Sciatic nerve (tissue), 2 donors: ENCODE results near the gene CELF4. TPM values are rescaled to one million over a fixed set of nuclear protein-coding genes. Genes with fewer than 3 reads are reported as not detected.

Experiments used
- ATAC-seq: fragments of 200-7000 bp; cut with Tn5 transposase; one replicate; pipeline ENCODE4 v1.9.1; 2020; ENCODE audit warnings: mild to moderate bottlenecking, moderate library complexity
- DNase-seq: peaks from one replicate; pipeline ENCODE4 v3.0.0-alpha.2; 2020; ENCODE audit warnings: low spot score
- intact Hi-C: fragments of 100-400 bp; cut with DNase I; formaldehyde crosslinking; loops from one replicate; pipeline ENCODE4 v1.14.2; 2022
- total RNA-seq: library from RNA; stranded (reverse); fragmentation: NEBNext Ultra II Directional; extraction: Animal tissue kit (Norgen Biotek cat#: 25700); gene quantifications from one replicate; pipeline ENCODE4 v1.2.1, GENCODE V29; 2021
- donor health status: DM: no; HTN: no; CAD: no.
- donor health status: DM: no; HTN: no; CAD: no.

CELF4 gene
- total RNA-seq, 1 donor from 2014 or later, result 0.45 TPM

DNA sequence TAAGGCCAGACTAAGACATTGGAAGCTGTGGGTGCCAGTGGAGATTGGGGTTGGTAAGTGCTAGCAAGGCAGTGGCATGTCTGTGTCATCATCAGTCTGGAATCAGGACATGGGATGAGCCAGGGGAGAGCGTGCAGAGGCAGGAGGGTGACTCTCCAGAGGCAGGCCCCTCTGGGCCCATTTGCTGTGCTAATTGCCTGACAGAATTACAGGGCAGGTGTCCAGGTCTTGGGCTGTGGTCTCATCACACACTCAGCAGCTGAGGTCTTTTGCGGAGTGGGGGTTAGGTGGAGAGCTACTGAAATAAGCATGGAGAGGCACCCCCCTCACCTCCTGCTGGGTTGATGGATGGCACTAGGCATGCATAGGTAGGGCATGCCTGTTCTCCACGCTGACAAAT, 57.4 kb downstream of the CELF4 start:
- intact Hi-C loops, result no loop called here
- no peak for ATAC-seq
- no peak for DNase-seq

DNA sequence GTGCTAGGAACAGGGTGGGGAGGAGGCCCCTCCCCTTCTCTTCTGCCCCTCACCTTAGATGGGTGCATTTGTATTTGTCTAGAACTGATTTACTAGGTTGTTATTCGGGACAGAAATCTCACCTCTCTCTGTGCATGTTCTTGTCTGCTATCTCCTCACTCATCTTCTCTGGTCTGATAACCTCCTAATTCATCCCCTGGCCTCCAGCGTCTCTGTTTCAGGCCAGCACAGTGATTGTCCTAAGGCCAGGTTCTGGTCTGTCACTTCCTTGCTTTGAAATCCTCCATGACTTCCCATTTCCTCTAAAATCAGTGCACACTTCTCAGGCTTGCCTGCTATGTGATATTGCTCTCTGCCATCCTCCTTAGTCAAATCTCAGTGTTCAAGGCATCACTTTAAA, 58.4 kb downstream of the CELF4 start:
- no peak for DNase-seq
- intact Hi-C loops, result no loop called here
- no peak for ATAC-seq

DNA sequence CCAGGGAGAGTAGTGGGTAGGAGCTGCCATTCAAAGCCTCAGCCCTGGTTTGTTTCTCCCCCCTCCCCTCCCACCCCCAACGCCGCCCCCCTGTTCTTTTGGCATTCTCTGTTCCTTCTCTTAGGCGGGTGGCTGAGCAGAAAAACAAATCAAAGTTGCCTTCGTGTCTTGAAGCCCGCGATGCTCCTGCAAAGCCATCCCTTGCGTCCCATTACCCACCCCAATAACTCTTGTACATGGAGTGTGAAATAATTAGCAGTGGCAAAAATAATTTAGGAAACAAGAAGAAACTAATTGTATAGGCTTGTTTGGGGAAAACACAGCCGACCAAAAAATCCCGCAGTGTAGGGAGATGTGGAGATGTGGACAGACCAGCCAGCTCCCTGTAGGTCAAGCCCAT, 59.6 kb downstream of the CELF4 start:
- no peak for DNase-seq
- ATAC-seq, result no peak
- intact Hi-C loops, result no loop called here

DNA sequence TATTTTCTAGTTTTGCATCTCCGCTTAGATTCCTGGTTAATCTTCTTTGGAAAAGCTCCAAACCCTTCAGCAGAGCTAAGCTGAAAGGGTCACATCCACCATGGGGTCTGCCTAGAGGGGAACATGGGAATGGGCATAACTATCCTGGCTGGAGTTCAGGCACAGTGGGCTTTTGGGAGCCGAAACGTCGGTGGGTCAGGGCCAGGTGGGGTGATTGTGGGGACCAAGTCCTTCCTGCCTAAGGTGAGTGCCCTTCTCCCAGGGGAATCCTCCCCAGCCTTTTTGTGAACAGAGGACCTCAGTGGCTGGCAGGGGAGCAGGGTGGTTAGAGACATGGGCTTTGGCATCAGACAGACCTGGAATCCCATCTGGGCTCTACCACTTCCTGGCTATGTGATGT, 60.3 kb downstream of the CELF4 start:
- intact Hi-C loops, result no loop called here
- DNase-seq, result no peak
- ATAC-seq, result no peak

DNA sequence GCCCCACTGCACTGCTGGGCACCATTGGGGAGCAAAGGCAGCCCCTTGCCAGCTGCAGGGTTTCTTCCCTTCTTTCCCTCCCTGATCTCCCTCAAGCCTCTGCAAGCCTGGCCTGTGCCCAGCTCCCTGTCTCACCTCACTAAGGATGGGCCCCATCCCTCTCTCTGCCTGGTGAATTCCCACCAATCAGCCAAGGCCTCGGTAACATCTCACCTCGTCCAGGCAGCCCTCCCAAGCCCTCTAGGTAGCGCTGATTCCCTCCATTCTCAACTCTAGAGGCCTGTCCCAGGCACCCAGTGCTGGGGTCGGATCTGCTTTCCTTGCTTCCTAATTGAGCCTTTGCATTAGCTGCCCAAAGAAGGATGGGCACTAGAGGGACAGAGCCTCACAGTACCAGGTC, 63.0 kb downstream of the CELF4 start:
- DNase-seq (no peak), ATAC-seq (no peak)
- intact Hi-C loops, result no loop called here

DNA sequence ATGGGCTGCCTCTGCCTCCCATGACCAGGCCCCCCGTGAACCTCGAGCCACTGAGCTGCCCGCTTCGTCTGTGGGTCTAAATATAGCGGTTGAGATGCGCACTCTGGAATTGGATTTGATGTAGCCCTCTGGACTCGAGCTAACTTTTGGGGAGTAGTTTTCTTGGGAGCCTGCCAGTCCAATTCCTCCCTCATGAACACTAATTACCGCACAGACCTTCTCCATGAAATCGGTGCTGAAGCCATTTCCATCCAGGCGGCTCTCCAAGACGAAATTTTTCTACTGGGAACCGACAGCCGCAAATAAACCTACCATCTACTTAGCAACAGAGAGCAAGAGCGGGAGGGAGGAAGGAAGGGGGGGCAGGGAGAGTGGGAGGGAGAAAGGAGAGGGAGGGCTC, 63.6 kb downstream of the CELF4 start:
- DNase-seq, result no peak
- ATAC-seq, result no peak
- intact Hi-C loops, result no loop called here

DNA sequence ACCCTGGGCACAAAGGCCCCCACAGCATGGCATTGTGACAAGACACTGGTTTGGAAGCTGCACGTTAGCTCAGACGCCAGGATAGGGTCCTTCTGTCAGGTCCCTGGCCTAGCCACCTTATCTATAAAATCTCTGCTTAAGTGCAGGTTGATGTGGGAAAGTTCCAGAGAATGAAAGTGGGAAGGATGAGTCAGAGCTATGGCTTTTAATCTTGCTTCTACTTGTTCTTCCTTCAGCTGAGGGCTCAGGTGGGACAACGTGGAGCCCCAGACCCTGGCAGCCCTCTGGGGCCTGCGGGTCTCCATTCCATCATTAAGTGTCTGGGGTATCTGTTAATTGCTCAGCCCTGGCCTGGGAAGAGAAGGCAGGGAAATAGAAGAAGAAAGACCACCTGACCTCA, 64.5 kb downstream of the CELF4 start:
- no peak for ATAC-seq
- intact Hi-C loops, result no loop called here
- DNase-seq, result no peak

DNA sequence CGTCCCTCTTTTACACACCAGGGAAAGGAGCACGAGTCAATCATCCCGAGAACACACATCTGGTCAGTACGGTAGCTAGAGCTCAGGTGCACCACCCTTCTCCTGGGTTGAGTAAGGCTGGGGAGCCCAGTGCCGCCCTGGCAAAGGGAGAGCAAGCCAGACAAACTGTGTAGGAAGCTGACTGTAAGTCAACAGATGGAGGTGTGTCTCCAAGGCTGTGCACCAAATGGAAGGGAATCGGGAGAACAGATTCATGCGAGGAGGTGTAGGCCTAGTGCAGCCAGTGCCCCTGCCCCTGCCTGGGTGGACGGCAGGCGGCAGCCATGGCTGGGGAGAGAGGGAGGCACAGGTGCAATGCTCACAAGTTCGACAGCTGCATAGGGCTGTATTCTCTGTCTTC, 65.7 kb downstream of the CELF4 start:
- intact Hi-C loops, result no loop called here
- ATAC-seq, result no peak

DNA sequence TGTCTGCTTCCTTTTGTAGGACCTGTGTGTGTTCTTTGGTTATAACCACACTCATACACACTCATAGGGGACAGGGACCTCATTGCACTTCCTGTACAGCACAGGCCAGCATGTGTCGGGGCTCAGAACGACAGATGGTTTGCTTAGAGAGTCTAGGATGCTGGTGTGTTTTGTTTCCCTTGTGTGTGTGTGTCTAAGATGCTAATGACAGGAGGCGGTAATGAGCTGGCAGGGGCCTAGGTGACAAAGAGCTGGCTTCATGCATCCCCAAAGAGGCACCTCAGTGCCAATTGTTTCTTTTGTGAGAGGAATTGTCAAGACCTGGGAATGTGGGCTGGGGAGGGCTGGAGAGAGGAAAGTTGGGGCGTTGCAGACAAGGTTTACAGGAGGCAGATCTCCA, 66.6 kb downstream of the CELF4 start:
- intact Hi-C loops, result no loop called here
- no peak for DNase-seq

More for the DNA sequence above, 65.7 kb downstream of the CELF4 start:
- DNase-seq, result no peak

DNA sequence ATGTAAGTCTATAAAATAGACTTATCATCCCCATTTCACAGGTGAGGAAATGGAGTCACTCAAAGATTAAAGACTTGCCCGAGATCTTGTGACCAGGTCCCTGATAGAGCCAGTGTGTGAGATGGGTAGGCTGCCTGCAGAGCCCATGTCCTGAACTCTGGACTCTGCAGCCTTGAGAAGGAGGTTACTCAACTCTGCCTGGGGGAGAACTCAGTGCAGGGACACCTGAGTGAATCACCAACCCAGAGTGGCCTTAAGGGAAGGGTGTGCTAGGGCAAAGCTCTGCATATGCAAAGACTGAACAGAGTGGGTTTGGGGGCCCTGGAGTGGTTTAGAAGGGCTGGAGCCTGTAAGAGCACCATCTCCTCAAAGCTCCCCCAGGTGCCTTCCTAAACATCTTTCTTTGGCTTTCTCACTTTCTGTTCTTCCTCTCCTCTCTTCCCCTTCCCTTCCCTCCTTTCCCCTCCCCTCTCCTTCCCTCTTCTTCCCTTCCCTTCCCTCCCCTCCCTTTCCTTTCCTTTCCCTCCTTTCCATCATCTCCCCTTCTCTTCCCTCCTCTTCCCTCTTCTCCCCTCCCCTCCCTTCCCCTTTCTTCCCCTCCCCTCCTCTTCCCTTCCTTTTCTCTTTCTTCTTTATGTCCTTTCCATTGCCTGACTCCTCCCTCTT, 67.6 kb downstream of the CELF4 start:
- DNase-seq, result no peak
- ATAC-seq, result no peak
- intact Hi-C loops, result no loop called here

More for the DNA sequence above, 66.6 kb downstream of the CELF4 start:
- ATAC-seq, result no peak

DNA sequence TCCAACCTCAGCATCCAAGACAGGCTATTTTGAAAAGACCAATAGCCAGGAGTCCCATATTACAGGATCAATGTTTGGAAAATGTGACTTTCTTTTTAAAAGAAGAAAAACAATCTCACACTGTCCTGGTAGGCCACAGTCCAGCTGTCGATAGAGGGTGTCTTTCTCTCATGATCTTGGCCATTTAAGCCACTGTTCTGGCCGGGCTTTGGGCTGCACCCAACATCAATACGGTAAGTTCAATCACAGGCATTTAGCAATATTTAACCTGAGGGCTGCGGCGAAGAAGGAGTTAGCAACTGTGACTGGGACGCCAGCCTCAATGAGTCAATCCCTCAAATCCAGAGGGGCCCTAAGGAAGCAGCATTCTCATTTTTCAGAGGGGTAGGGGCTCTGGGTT, 69.0 kb downstream of the CELF4 start:
- no peak for ATAC-seq

DNA sequence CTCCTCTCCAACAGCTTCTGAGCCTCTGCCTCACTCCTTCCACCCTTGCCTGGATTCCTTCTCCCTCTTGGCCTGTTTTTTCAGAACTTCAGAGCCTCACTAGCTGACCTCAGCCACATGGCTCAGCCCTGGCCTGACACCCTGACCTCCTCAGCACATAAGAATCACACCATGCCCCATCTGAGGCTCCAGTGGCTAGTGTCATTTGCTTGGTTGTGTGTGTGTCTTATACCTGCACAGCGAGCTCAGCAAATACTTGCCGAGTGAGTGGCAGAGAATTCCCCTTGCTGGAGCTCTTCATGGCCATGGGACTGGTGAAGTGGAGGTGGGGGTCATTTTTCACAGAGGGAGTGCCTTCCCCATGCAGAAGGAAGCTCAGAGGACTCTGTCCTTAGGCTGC, 70.2 kb downstream of the CELF4 start:
- ATAC-seq (no peak), DNase-seq (no peak)
- intact Hi-C loops, result no loop called here

More for the DNA sequence above, 69.0 kb downstream of the CELF4 start:
- intact Hi-C loops, result no loop called here
- DNase-seq, result no peak

DNA sequence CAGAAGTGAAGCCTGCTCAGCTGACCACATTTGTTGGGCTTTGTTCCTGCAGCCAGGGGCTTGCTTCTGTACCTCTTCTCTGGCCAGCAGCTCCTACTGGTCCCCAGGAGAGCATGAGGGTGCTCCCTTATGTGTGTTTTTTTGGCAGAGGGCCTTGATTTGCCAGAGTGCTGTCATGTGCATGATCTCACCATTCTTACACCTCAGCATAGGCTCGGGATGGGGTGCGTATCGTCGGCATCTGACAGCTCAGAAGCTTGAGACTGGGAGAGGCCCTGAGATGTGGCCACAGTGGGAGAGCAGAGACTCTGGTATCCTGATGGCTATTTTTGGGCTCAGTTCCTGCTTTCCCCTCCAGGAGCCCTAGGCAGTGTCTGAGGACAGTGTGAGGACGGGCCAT, 71.2 kb downstream of the CELF4 start:
- DNase-seq (no peak), ATAC-seq (no peak)
- intact Hi-C loops, result no loop called here

DNA sequence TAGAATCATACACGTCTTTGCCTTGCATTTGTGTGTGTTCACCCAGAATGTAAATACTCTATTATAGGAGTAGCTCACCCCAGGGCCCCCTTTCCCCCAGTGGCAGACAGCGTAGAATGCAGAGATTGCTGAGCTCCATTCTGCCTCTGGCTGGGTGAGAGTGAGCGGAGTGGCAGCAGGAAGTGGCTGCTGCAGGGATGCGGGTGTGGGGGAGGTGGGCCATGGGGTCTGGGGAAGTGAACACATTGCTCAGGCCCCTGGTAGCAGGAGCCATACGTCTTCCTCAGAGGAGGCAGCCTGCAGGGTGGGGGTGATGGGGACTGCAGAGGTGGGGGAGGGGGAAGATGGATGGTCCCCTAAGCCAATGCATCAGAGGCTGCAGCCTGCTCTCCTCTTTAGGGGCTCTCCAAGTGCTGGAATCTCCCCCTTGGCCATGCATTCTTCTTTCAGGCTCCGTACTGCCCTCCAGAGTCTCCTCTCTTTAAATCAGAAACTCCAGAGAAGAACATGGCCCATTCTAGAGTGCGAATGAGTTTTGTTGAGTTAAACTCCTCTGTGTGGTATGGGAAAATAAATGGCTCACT, 72.2 kb downstream of the CELF4 start:
- intact Hi-C loops, result no loop called here
- ATAC-seq, result no peak
- no peak for DNase-seq

DNA sequence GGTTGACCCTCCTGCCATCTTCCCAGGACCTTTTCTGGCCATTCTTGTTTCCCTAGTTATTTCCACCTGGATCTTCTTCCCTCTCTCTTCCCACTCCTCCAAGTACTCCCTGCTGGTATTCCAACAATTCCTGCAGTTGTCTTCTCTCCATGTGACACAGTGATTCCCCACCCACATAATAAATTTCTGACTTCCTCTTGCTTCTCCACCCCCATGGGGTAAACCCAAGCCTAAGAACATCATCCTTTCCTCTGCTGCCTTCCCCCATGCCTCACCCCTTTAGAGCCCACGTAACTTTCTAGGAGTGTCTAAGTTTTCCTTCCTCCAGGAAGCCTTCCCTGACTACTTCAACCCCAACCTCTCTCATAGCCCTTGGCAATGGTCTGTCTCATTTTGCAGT, 72.6 kb downstream of the CELF4 start:
- intact Hi-C loops, result no loop called here
- ATAC-seq (no peak), DNase-seq (no peak)

DNA sequence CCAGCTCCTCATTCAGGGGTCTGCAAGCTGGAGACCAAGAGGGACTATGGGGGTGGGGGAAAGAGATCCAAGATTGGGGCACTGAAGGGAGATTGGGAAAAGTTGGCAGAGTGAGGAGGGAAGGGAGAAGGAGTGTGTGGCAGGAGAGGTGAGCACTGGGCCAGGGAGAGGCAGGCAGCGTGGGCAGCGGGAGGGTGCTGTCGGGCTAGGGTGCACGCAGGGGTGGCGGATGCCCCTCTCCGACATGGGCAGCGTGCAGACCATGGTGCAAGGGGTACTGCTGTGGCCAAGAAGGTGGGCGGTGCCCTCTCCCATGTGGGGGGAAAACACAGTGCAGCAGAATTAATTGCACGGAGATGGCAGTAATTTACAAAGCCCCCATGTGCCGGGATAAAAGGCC, 74.1 kb downstream of the CELF4 start:
- ATAC-seq (no peak), DNase-seq (no peak)
- intact Hi-C loops, result no loop called here

DNA sequence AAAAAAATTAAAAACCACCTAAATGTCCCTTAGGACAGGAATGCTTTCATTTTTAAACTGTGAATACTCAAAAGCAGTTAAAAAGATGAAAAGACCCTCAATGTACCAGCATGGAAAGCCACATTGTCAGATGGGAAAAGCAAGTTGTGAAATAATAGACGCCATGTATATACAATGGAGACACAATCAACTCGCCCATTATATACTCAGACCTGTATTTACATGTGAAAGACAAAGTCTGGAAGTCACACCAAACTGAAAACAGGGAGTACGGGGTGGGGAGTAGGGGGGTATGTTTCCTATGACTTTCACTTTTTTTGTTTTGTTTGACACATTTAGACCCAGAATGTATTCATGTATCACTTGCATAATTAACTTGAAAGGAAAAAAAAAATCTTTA, 75.6 kb downstream of the CELF4 start:
- no peak for DNase-seq
- intact Hi-C loops, result no loop called here
- no peak for ATAC-seq

DNA sequence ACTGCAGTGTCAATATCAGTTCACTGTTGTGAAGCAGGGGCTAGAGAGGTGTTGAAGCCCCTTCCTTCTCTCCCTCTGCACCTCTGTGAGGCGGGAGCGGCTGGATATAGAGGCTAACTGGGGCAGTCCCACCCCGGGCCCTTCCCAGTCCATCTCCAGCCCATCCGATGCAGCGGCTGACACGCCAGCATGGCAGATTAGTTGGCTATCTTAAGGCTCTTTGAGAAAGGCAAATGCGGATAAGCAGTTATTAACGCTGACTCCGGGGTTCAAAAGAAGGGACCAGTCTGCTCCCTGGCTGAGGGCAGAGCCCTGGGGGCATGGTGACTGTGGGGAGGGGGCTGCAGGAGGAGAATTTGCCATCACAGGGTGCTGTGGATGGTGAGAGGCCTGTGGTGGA, 76.6 kb downstream of the CELF4 start:
- ATAC-seq, result no peak
- no peak for DNase-seq
- intact Hi-C loops, result no loop called here

DNA sequence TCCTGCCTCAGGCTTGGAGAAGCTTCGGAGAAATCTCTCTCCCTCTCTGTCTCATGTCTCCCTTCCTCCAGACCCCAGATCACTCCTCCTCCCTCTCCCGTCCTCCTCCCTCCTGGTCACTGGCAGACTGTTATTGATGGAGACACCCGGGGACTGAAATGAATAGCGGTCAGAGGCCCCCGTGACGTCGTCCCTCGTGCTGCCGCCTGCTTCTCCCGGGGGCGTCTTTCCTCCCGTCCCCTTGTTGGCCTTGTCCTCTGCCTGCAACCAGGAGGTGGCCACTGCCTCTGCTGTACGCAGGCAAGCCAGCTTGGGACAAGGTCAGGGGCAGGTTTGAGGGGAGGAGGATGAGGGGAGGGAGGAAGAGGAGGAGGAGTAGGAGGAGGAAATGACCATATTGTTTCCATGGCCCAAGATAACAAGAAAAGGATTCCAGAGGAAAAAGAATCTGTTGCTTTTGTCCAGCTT, 78.2 kb downstream of the CELF4 start:
- intact Hi-C loops, result no loop called here

DNA sequence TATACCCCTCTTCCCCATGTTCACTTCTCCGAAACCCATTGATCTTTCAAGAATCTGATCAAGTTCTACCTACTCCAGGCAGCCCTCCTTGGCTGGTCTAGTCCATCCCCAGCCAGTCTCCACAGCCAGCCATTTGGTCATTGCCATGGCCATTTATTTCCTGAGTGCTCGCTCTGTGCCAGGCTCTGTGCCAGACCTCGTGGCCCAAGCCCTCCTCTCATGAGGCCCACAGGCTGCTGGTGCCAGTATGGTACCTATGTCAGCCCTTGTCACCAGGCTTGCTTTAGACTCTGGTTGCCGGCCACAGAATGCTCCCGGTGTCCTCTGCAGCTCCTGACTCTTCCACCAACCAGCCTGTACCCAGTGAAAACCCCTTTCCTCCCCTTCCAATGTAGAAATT, 78.8 kb downstream of the CELF4 start:
- ATAC-seq (no peak), DNase-seq (no peak)
- intact Hi-C loops, result no loop called here

More for the DNA sequence above, 78.2 kb downstream of the CELF4 start:
- no peak for DNase-seq
- no peak for ATAC-seq
